Ascending aorta (tissue), 2 donors: ENCODE data around the gene FLYWCH1. TPM values are rescaled to one million over a fixed set of nuclear protein-coding genes. Genes with fewer than 3 reads are reported as not detected.

ENCODE experiments used
- DNase-seq, 2 donors: peaks; one replicate each; pipeline ENCODE4 v3.0.0-alpha.2; 2019; ENCODE audit warnings: low spot score in 2 of 2
- H3K27ac ChIP-seq, 2 donors: fragments of 200-600 bp; sonication (generic); one replicate each; pipeline ENCODE4 v1.5.1; 2016 to 2017; ENCODE audit warnings: mild to moderate bottlenecking in 1 of 2
- H3K27me3 ChIP-seq: fragments of 200-600 bp; sonication (generic); one replicate; pipeline ENCODE4 v1.5.1; 2017
- H3K36me3 ChIP-seq, 2 donors: fragments of 200-600 bp; sonication (generic); one replicate each; pipeline ENCODE4 v1.5.1; 2016
- H3K4me1 ChIP-seq, 2 donors: fragments of 200-600 bp; sonication (generic); one replicate each; pipeline ENCODE4 v1.5.1; 2016 to 2017; ENCODE audit warnings: mild to moderate bottlenecking in 1 of 2
- H3K4me3 ChIP-seq, 2 donors: fragments of 200-600 bp; sonication (generic); one replicate each; pipeline ENCODE4 v1.5.1; 2016 to 2017; ENCODE audit warnings: mild to moderate bottlenecking in 1 of 2
- H3K9me3 ChIP-seq, 2 donors: fragments of 200-600 bp; sonication (generic); one replicate each; pipeline ENCODE4 v1.5.1; 2016
- CTCF ChIP-seq, 3 experiments: fragments of 200-600 bp in 2 of 3; fragments of 450-650 bp in 1 of 3; sonication (generic) in 2 of 3; IDR thresholded peaks; one replicate each; pipeline ENCODE4 v1.5.1; 2016 to 2019; ENCODE audit warnings: antibody characterized with exemption in 3 of 3, mild to moderate bottlenecking in 1 of 3, moderate library complexity in 1 of 3
- intact Hi-C: fragments of 100-400 bp; cut with DNase I; formaldehyde crosslinking; loops from one replicate; pipeline ENCODE4 v1.15.1; 2023
- total RNA-seq: library from RNA; depleted of rRNA; stranded (reverse); fragments of >200 nt; gene quantifications from one replicate; pipeline ENCODE4 v1.1.0, GENCODE V29; 2016

FLYWCH1 gene
- total RNA-seq, 1 donor from 2014 or later = 74.3 TPM

DNA sequence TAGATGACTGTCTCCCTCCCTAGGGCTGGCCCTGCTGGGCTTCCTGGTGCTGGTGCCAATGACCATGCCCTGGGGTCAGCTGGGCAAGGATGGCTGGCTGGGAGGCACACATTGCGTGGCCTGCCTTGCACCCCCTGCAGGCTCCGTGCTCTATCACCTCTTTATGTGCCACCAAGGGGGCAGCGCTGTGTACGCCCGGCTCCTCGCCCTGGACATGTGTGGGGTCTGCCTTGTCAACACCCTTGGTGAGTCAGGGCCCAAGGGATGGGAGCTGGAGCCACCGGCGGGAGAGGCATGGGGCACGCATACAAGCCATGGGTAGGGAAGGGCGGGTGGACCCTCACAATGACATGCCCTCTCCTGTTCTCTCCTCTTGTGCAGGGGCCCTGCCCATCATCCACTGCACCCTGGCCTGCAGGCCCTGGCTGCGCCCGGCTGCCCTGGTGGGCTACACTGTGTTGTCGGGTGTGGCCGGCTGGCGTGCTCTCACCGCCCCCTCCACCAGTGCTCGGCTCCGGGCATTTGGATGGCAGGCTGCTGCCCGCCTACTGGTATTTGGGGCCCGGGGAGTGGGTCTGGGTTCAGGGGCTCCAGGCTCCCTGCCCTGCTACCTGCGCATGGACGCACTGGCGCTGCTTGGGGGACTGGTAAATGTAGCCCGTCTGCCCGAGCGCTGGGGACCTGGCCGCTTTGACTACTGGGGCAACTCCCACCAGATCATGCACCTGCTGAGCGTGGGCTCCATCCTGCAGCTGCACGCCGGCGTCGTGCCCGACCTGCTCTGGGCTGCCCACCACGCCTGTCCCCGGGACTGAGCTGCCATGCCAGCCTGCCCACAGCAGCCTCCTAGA is 59.6 kb downstream of the FLYWCH1 start:
- no peak overlapping the region for H3K4me3 ChIP-seq
- H3K4me1 ChIP-seq = peaks cover 13 to 22% of the 10 kb centered on the region in 2 donors
- peaks cover 18% of the 10 kb centered on the region for H3K27me3 ChIP-seq
- intact Hi-C loops = no loop called here
- TF ChIP-seq CTCF (IDR thresholded peaks at IDR 0.05) = no peak
- H3K9me3 ChIP-seq = no peaks in the 10 kb centered on the region
- no peak for DNase-seq
- no peak overlapping the region for H3K27ac ChIP-seq
- no peaks in the 10 kb centered on the region for H3K36me3 ChIP-seq

DNA sequence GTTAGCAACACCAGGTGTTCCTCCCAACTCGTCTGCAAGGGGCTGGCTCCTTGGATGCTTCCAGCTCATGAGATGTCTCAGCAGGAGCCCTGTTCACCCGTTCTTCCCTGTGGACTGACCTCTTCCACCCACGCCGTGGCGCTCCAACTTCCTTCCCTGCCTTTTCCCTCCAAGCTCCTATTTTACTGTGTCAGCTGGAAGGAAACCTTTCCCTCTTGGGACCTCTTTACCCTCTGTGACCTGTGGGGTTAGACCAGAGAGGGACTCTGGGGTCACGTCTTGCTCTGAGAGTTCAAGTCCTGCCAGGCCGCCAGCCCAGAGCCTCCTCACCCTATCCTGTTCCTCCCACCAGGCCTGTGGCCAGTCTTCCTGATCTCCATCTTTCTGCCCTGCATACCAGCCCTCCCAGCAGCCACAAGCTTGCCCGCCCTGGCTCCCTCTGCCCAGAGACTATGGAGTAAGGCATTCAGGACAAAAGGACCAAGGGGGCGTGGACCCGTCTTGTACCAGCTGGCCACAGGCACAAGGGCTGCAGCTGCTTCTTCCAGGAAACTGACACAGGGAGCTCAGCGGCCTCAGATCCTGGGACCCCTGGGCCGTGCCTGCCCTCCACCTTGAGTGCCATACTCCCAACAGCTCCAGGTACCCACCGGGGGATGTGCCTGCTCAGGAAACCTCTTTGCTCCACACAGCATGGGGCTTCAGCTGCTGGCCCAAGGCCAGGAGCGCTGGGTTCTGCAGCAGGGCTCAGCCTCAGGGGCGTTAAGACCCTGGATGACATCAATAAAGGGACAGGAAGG is 60.5 kb downstream of the FLYWCH1 start:
- Histone ChIP-seq H3K4me3 (no peak overlapping the region), H3K4me1 (peaks cover 6 to 17% of the 10 kb centered on the region in 2 donors), H3K9me3 (no peaks in the 10 kb centered on the region), H3K36me3 (no peaks in the 10 kb centered on the region), H3K27me3 (peaks cover 10% of the 10 kb centered on the region), H3K27ac (no peak overlapping the region)
- no peak for DNase-seq
- no peak for TF ChIP-seq CTCF (IDR thresholded peaks at IDR 0.05)
- intact Hi-C loops = no loop called here

DNA sequence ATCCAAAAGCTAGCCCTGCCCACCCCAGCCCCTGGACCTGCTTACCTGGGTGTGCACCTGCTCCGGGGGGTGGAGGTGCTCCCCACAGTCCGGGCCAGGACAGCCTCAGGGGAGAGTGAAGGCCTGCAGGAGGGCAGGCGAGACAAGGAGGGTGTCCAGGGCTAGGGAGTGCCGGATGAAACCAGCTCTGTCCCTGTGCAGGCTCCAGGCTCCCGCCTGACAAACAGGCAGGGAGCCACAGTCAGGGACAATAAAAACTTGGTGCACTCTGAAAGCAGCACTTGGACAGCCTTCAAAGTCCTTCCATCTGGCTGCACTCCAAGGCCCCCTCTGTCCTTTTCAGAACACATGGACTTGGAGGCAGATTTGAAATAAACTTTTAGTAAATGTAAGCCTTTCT is 61.4 kb downstream of the FLYWCH1 start:
- DNase-seq = no peak
- H3K27ac ChIP-seq = no peak overlapping the region
- H3K9me3 ChIP-seq = no peaks in the 10 kb centered on the region
- no peaks in the 10 kb centered on the region for H3K36me3 ChIP-seq
- H3K27me3 ChIP-seq = peaks cover under 1% of the 10 kb centered on the region
- H3K4me1 ChIP-seq = peaks cover 5 to 17% of the 10 kb centered on the region in 2 donors
- intact Hi-C loops = no loop called here
- TF ChIP-seq CTCF (IDR thresholded peaks at IDR 0.05) = no peak
- no peak overlapping the region for H3K4me3 ChIP-seq

- intact Hi-C loops = no loop called here
- Histone ChIP-seq H3K4me1 (peaks cover 3 to 12% of the 10 kb centered on the region in 2 donors), H3K4me3 (no peak overlapping the region), H3K27ac (no peak overlapping the region), H3K27me3 (no peaks in the 10 kb centered on the region), H3K9me3 (no peaks in the 10 kb centered on the region), H3K36me3 (no peaks in the 10 kb centered on the region)
- no peak for DNase-seq
- no peak for TF ChIP-seq CTCF (IDR thresholded peaks at IDR 0.05)
Measured at GRCh38 chr16:2973605-2974318, 62.0 kb downstream of the FLYWCH1 start.

DNA sequence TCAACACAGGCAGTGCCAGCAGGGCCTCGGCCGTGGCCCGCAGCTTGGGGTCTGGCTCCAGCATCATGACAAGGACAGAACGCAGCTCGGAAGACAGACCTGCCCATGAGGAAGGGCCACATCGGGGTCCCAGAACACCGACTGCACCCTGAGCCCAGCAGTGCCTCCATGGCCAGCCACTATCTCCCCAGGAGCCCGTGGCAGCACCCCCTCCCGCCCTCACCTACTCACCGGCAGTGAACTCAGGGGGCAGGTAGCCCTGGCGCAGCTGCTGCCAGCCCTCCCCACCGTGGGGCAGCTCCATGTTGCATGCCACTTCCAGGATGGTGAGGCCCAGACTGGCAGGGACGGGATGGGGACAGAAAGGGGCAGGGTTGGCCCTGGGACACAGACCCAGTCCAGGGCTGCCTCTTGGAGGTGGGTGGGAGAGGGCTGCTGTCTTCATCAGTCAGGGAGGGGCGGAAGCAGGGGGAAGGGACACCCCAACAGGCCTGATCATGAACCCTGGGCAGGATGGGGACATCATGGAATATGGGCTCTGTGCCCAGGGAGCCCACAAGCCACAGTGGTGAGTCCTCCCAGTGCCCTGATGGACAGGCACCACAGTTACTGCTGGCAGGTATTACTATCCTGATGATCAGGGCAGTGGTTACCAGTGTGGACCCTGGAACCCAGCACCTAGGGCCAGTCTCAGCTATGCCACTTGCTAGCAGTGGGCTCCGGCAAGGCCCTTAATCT is 62.8 kb downstream of the FLYWCH1 start:
- Histone ChIP-seq H3K27ac (no peak overlapping the region), H3K4me1 (peaks cover 2 to 9% of the 10 kb centered on the region in 2 donors), H3K9me3 (no peaks in the 10 kb centered on the region), H3K27me3 (no peaks in the 10 kb centered on the region), H3K4me3 (no peak overlapping the region), H3K36me3 (no peaks in the 10 kb centered on the region)
- TF ChIP-seq CTCF (IDR thresholded peaks at IDR 0.05) = no peak
- no peak for DNase-seq
- intact Hi-C loops = no loop called here
